ENCODE results near the gene EPM2A.

GRCh38 chr6:145715426-145715825 lies 19.9 kb downstream of the EPM2A start:
- TF ChIP-seq REST (IDR thresholded peaks at IDR 0.05; ENCODE audit: unreplicated experiment) (no peak), CTCF (conservative IDR thresholded peaks at IDR 0.05; ENCODE audit: low read depth in 2 of 2) (no peak), CREB1 (CRISPR knock-in tag; IDR thresholded peaks at IDR 0.05; ENCODE audit: low read depth) (no peak), EZH2 (IDR thresholded peaks at IDR 0.05; ENCODE audit: low read depth, unreplicated experiment) (no peak), POLR2AphosphoS5 (IDR thresholded peaks at IDR 0.05; ENCODE audit: low read depth) (no peak)
